Loucy (cell line): ENCODE measurements around the gene TUBA4A.
"Not testable (repeated sequence)": the region's sequence is repeated elsewhere in the genome, so short reads cannot be mapped to it uniquely, and the experiment has no call there.

ENCODE experiments used
- EZH2phosphoT487 ChIP-seq: fragments of 200-600 bp; IDR thresholded peaks from 2 replicates; pipeline ENCODE4 v1.6.1; 2018; ENCODE audit warnings: antibody characterized with exemption, mild to moderate bottlenecking, moderate library complexity, borderline replicate concordance
- TF ChIP-seq, protein P1 (sequence below): fragments of 200-600 bp; sonication (generic); conservative IDR thresholded peaks from 2 replicates; pipeline ENCODE4 v1.5.1; 2014; ENCODE audit warnings: mild to moderate bottlenecking, antibody characterized with exemption, low read length

DNA sequence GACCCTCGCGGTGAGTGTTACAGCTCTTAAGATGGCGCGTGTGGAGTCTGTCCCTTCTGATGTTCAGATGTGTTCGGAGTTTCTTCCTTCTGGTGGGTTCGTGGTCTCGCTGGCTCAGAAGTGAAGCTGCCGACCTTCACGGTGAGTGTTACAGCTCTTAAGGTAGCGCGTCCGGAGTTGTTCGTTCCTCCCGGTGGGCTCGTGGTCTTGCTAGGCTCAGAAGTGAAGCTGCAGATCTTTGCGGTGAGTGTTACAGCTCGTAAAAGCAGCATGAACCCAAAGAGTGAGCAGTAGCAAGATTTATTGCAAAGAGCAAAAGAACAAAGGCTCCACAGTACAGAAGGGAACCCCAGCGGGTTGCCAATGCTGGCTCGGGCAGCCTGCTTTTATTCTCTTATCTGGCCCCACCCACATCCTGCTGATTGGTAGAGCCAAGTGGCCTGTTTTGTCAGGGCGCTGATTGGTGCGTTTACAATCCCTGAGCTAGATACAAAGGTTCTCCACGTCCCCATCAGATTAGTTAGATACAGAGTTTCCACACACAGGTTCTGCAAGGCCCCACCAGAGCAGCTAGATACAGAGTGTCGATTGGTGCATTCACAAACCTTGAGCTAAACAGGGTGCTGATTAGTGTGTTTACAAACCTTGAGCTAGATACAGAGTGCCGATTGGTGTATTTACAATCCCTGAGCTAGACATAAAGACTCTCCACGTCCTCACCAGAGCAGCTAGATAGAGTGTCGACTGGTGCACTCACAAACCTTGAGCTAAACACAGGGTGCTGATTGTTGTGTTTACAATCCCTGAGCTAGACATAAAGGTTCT is 53.0 kb downstream of the TUBA4A start:
- TF ChIP-seq, protein P1, sequence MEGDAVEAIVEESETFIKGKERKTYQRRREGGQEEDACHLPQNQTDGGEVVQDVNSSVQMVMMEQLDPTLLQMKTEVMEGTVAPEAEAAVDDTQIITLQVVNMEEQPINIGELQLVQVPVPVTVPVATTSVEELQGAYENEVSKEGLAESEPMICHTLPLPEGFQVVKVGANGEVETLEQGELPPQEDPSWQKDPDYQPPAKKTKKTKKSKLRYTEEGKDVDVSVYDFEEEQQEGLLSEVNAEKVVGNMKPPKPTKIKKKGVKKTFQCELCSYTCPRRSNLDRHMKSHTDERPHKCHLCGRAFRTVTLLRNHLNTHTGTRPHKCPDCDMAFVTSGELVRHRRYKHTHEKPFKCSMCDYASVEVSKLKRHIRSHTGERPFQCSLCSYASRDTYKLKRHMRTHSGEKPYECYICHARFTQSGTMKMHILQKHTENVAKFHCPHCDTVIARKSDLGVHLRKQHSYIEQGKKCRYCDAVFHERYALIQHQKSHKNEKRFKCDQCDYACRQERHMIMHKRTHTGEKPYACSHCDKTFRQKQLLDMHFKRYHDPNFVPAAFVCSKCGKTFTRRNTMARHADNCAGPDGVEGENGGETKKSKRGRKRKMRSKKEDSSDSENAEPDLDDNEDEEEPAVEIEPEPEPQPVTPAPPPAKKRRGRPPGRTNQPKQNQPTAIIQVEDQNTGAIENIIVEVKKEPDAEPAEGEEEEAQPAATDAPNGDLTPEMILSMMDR = not testable (repeated sequence)
- TF ChIP-seq EZH2phosphoT487 = not testable (repeated sequence)
